Hindlimb muscle (tissue), 1 donor: Measurements from ENCODE around the gene CBX6. TPM values are rescaled to one million over a fixed set of nuclear protein-coding genes. Genes with fewer than 3 reads are reported as not detected.
"Not testable (repeated sequence)": the region's sequence is repeated elsewhere in the genome, so short reads cannot be mapped to it uniquely, and the experiment has no call there.

Experiments used
- DNase-seq: peaks from one replicate; pipeline ENCODE4 v3.0.0-alpha.2; 2013
- polyA plus RNA-seq: library from polyadenylated mRNA; unstranded; fragments of 120-200 nt; gene quantifications from one replicate; pipeline ENCODE4 v1.2.1, GENCODE V29; 2013; ENCODE audit not compliant: insufficient read length

Gene CBX6
- polyA plus RNA-seq = 29.0 TPM

GRCh38 chr22:38872172-38872830 lies at the start of gene CBX6:
Gene CBX6 (minus strand): TSS chr22:38872216. CDS start chr22:38872190, 26 bp downstream.
- DNase-seq = peak; percentile 98

GRCh38 chr22:38921806-38922205 lies 49.8 kb upstream of the CBX6 start:
- no peak for DNase-seq

DNA sequence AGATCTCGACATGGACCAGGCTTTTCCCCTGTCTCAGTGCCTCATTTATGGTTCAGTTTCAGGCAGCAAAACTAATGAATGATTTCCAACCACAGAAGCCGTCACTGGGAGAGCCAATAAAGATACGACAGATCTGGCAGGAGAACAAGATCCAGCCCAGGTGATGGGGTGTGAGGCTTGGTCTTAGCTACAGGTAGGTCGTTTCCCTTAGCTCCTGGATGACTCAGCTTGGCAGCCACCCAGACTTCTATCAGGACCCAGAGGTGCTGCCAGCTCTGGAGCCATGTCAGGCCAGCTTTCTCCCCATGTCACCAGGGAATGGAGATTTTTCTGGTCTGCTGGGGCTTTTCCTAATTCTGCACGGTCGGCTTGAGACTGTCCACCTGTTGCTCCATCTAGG lies 49.1 kb upstream of the CBX6 start:
- DNase-seq = no peak

GRCh38 chr22:38919631-38920190 lies 47.7 kb upstream of the CBX6 start:
- no peak for DNase-seq

- no peak for DNase-seq
Observed at GRCh38 chr22:38911434-38911833, 39.4 kb upstream of the CBX6 start.

DNA sequence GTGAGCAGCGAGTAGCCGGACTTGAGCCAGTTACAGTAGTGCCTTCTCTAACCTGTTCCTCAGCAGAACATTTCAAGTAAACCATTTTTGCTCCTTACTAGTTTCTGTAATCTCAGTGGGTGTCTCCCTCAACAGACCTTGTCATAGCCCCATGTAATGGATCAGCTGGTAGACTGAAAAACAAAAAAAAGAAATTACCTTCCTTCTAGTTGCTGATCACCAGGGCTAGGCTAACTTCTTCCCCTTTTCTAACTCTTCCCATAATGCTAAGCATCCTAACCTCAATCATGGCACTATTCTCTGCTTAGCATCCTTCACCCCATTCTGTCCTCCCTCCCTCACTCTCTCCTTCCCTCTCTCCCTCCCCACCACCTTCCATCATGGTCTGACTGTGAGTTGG lies 35.8 kb upstream of the CBX6 start:
- no peak for DNase-seq

DNA sequence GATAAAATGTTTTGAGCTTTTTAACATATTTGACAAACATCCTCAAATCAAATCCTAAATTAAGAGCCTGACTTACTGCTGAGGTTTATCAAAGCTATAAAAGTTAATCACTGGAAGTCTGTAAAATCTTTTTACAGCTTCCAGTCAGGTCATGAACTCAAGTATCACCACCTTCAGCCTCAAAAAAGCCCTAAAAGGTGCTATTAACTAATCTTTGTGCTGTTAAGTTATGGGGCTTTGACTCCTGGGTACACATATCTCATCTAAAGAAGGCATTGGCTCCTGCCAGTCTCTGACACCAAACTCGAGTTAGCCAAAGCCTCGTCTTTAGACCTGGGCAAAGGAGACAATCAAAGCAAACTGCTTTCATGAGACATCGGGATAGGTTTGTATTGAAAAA lies 34.0 kb upstream of the CBX6 start:
- no peak for DNase-seq

GRCh38 chr22:38904052-38904617 lies 32.1 kb upstream of the CBX6 start:
- not testable (repeated sequence) for DNase-seq

DNA sequence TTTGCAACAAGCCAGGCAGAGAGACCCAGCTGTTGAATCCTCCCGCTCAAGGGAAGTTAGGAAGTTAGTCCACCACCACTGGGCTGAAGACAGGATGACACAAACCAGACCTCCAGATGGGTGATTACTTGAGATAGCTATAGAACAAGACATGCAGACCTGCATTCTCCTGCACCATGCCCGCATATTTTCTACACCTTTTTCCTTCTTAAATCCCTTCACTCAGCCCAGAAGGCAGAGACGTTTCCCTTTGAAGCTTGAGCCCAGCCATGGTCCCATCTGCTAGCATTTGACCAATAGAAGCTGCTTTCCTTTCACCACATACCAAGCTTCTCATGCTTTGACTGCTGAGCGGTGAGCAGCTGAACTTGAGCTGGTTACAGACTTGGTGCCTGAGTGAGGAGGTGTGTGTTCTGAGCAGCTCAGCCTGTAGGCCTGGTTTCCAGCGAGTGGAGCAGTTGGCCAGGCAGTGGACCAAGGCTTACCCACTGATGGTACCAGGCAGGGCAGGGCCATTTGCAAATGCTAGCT lies 29.2 kb upstream of the CBX6 start:
- no peak for DNase-seq

- DNase-seq = no peak
Observed at GRCh38 chr22:38900677-38901076, 28.7 kb upstream of the CBX6 start.

DNA sequence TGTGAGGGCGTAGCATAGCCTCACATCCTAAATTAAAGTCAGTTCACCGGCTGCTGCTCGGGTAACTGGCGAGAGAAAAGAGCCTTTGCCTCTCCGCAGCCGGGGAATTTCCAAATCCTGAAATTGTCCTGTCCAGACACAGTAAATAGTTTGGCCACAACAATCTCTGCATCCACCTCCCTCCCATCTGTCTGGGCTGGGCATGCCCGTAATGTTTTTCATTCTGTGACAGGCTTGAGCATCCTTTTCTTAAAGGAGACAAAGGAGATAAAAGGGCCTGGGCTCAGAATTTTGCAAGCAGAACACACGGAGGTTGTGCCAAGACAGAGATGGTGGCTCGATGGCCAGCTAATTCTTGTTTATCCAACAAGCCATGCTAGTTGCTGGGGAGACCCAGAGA lies 19.2 kb upstream of the CBX6 start:
- DNase-seq = no peak

- DNase-seq = no peak
Observed at GRCh38 chr22:38890377-38890776, 18.4 kb upstream of the CBX6 start.

DNA sequence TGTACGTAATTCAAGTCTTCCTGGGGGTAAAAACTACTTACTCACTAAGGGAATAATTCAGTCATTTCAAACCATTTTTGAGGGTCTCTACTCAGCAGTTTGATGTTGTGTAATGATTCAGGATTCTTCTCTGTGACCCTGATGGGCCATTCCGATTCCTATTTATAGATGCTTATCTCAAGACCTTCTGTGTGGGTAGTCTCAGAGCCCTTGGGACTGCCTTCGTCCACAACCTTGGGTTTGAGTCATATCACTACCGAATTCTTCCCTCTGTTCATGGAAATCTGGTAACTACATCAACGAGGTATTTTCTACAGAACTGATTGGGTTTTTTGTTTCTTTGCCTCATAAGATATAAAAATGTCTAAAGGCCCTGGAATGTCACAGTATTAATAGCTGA lies 14.3 kb upstream of the CBX6 start:
- no peak for DNase-seq

DNA sequence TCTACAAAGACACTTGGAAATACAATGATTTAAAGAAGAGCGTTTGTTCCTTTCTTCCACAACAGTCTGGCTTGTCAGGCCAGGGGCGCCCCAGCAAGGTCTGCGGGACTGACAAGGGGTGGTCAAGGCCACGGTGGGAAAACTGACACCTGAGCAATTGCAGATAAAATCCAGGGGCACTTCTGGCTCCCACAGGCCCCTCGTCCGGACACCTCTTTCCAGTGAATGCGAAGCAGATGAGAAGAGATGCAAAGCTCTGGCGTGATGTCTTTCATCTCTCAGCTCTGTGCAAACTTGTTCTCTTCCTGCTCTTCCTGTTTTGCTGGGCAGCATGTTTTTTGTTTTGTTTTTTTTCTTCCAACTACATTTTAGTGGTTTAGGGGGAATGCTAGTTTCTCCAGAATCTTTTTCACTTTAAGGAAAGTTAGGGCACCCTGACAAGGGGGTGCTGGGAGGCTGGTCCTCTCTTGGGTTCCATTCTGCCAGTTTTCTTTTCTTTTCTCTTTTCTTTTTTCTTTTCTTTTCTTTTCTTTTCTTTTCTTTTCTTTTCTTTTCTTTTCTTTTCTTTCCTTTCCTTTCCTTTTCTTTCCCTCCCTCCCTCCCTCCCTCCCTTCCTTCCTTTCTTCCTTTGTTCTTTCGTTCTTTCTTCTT lies 11.1 kb upstream of the CBX6 start:
- DNase-seq = no peak

DNA sequence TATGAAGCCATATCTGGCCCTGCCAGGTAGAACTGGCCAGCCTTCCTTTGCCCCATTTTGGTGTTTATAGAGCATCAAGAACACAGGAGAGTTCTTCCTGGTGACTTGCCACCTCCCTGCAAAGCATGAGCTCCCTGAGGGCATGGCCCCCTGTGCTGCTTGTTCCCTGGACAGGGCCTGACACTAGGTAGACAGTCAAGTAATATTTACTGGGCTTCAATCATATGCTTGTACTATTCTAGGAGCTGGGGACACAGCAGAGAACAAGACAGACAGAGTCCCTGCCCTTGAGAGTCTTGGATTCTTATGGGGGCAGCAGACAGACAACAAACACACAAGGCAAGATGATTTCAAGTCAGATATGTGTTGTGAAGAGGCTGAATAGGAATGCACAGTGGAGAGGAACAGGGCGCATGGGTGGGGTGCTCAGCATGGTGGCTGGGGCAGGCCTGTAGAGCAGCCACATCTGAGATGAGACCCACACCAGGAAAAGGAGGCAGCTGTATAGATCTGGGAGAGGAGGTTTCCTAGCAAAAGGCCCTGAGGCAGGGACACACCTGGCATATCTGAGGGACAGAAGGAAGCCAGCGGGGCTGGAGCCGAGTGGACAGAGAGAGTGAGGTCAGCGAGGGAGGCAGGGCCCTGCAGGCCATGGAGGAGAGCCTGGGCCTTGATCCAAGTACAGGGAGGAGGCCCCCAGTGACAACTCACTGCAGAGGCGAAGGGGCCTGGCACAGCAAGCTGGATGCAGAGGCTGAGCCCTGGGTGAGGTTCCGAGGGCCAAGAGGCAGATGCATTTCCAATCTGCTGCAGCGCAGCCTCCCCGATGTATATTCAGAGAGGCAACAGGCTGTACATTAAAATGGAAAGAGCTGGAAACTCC lies 10.2 kb upstream of the CBX6 start:
- DNase-seq = no peak

DNA sequence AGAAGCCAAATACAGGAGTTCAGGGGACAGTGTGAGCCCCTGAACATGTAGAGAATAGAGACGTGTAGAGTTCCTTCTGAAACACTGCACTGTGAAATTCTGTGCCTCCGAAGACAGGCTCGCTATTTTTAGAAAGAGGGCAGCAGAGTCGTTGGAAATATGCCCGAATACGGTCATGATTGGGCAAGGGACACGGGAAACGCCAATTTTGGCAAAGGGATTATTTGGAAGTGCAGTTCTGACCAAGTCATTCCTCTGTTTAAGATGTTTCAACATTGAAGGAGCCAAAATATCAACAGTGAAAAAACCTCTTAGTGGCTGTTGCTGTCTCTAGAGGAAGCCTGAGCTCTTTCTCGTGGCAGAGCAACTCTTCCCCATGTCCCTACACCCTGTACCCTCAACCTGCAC lies 9.5 kb upstream of the CBX6 start:
- DNase-seq = no peak

DNA sequence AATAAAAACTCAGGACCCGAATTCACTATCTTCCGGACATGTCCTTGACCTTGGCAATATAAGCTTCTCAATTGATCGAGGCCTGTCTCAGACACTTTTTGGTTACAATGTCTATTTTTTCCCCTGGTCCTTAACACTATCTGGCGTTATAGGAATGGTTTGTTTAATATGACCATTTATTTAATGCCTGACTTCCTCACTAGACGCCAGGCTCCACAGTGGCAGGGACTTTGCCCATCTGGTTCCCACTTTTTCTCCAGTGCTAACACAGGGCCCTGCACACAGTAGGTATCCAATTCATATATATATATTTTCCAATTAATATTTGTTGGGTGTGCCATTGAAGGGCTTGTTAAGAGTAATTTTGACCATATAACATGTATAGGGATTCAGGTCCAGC lies 7.9 kb upstream of the CBX6 start:
- no peak for DNase-seq

- DNase-seq = no peak
Observed at GRCh38 chr22:38879108-38879729, 7.2 kb upstream of the CBX6 start.

GRCh38 chr22:38878001-38878400 lies 6.0 kb upstream of the CBX6 start:
- DNase-seq = no peak

- DNase-seq = no peak
Observed at GRCh38 chr22:38874529-38875222, 2.7 kb upstream of the CBX6 start.
